Fibroblast of lung (primary cell): ENCODE data around the gene MAGEB16. TPM values are rescaled to one million over a fixed set of nuclear protein-coding genes. Genes with fewer than 3 reads are reported as not detected.

Experiments
- DNase-seq, 2 donors: peaks; one replicate each; pipeline versions ENCODE4 v3.0.0 to v3.0.0-alpha.2; 2010; ENCODE audit warnings: low read depth in 2 of 2
- H2AFZ ChIP-seq: 2 replicates; pipeline ENCODE4 v1.5.1; 2012; ENCODE audit warnings: low read length, control low read depth, inconsistent platforms
- H3K27ac ChIP-seq: 2 replicates; pipeline ENCODE4 v1.5.1; 2011; ENCODE audit warnings: low read length, control low read depth; ENCODE audit not compliant: insufficient read depth
- H3K27me3 ChIP-seq: 2 replicates; pipeline ENCODE4 v1.5.1; 2011; ENCODE audit warnings: mild to moderate bottlenecking, low read length; ENCODE audit not compliant: control insufficient read depth, insufficient read depth
- H3K36me3 ChIP-seq: 2 replicates; pipeline ENCODE4 v1.5.1; 2011; ENCODE audit warnings: low read length; ENCODE audit not compliant: control insufficient read depth, insufficient read depth
- H3K4me1 ChIP-seq: 2 replicates; pipeline ENCODE4 v1.5.1; 2011; ENCODE audit warnings: low read length; ENCODE audit not compliant: control insufficient read depth, insufficient read depth; ENCODE audit errors: extremely low read depth
- H3K4me2 ChIP-seq: 2 replicates; pipeline ENCODE4 v1.5.1; 2011; ENCODE audit warnings: low read length, control low read depth; ENCODE audit not compliant: insufficient read depth; ENCODE audit errors: extremely low read depth
- H3K4me3 ChIP-seq, 4 experiments: fragments of 200-600 bp in 1 of 4; sonication (generic) in 1 of 4; replicated peaks in 1 of 4; 2 replicates each; pipeline ENCODE4 v1.5.1; 2011 to 2016; ENCODE audit warnings: low read length in 4 of 4, low read depth in 3 of 4, mild to moderate bottlenecking in 3 of 4, control low read depth in 2 of 4, inconsistent platforms in 1 of 4, mixed read lengths in 1 of 4; ENCODE audit not compliant: insufficient read depth in 1 of 4; ENCODE audit errors: control extremely low read depth in 1 of 4
- H3K79me2 ChIP-seq: 2 replicates; pipeline ENCODE4 v1.5.1; 2012; ENCODE audit warnings: mild to moderate bottlenecking, low read length, inconsistent platforms; ENCODE audit not compliant: control insufficient read depth, insufficient read depth
- H3K9ac ChIP-seq: 2 replicates; pipeline ENCODE4 v1.5.1; 2011; ENCODE audit warnings: mild to moderate bottlenecking, low read length, control low read depth; ENCODE audit not compliant: insufficient read depth
- H3K9me3 ChIP-seq: 2 replicates; pipeline ENCODE4 v1.5.1; 2012; ENCODE audit warnings: low read depth, low read length; ENCODE audit not compliant: control insufficient read depth, insufficient read depth
- H4K20me1 ChIP-seq: 2 replicates; pipeline ENCODE4 v1.5.1; 2011; ENCODE audit warnings: low read length; ENCODE audit not compliant: control insufficient read depth, insufficient read depth; ENCODE audit errors: extremely low read depth
- CTCF ChIP-seq, 2 donors: IDR thresholded peaks in 1 of 2; conservative IDR thresholded peaks in 1 of 2; 1 replicate in 1 of 2; 2 replicates in 1 of 2; pipeline ENCODE4 v1.5.1; 2011 to 2012; ENCODE audit warnings: low read length in 2 of 2, control low read depth in 1 of 2, inconsistent platforms in 1 of 2, low read depth in 1 of 2, mild to moderate bottlenecking in 1 of 2
- EZH2 ChIP-seq: IDR thresholded peaks from 2 replicates; pipeline ENCODE4 v1.5.1; 2012; ENCODE audit warnings: low read length, control low read depth, mild to moderate bottlenecking; ENCODE audit errors: missing control alignments
- polyA plus RNA-seq, 2 donors: library from polyadenylated mRNA; depleted of rRNA in 1 of 2; stranded (reverse) in 1 of 2; unstranded in 1 of 2; fragments of >200 nt; gene quantifications; 2 replicates each; pipeline ENCODE4 v1.2.1, GENCODE V29; 2011 to 2012; ENCODE audit warnings: missing spikeins in 1 of 2
- total RNA-seq: library from RNA; depleted of rRNA; stranded (reverse); fragments of >200 nt; gene quantifications from 2 replicates; pipeline ENCODE4 v1.2.1, GENCODE V29; 2014

MAGEB16 gene
- total and polyA plus RNA-seq, 2 donors (not counting 1 experiment from before 2014, with no cell fraction given): not detected

GRCh38 chrX:35829501-35829900 is 31.4 kb downstream of the MAGEB16 start:
- Histone ChIP-seq H3K9ac (no peak overlapping the region), H3K36me3 (no peaks in the 10 kb centered on the region), H3K27ac (no peak overlapping the region), H3K27me3 (no peaks in the 10 kb centered on the region), H3K79me2 (no peaks in the 10 kb centered on the region), H3K9me3 (no peaks in the 10 kb centered on the region), H3K4me3 (no peak overlapping the region), H4K20me1 (no peaks in the 10 kb centered on the region), H3K4me2 (no peak overlapping the region), H3K4me1 (no peaks in the 10 kb centered on the region), H2AFZ (no peak overlapping the region)
- DNase-seq: no peak
- TF ChIP-seq EZH2: no peak
- TF ChIP-seq CTCF (conservative IDR thresholded peaks at IDR 0.05 in 1 of 2, IDR thresholded peaks at IDR 0.05 in 1 of 2; ENCODE audit: low read depth in 1 of 2, low read length in 2 of 2): no peak

- Histone ChIP-seq H3K27me3 (no peaks in the 10 kb centered on the region), H3K9me3 (no peaks in the 10 kb centered on the region), H2AFZ (no peak overlapping the region), H3K36me3 (no peaks in the 10 kb centered on the region), H3K4me1 (no peaks in the 10 kb centered on the region), H3K4me2 (no peak overlapping the region), H3K79me2 (no peaks in the 10 kb centered on the region), H3K9ac (no peak overlapping the region), H3K27ac (no peak overlapping the region), H3K4me3 (no peak overlapping the region), H4K20me1 (no peaks in the 10 kb centered on the region)
- peak in 1 of 2 donors; percentile 5 for DNase-seq
- TF ChIP-seq CTCF (conservative IDR thresholded peaks at IDR 0.05 in 1 of 2, IDR thresholded peaks at IDR 0.05 in 1 of 2; ENCODE audit: low read depth in 1 of 2, low read length in 2 of 2) (no peak), EZH2 (no peak)
Observed at GRCh38 chrX:35841872-35842271, 43.7 kb downstream of the MAGEB16 start.

- H3K36me3 ChIP-seq: no peaks in the 10 kb centered on the region
- no peak overlapping the region for H3K4me3 ChIP-seq
- H3K79me2 ChIP-seq: no peaks in the 10 kb centered on the region
- TF ChIP-seq EZH2: no peak
- no peak for TF ChIP-seq CTCF (conservative IDR thresholded peaks at IDR 0.05 in 1 of 2, IDR thresholded peaks at IDR 0.05 in 1 of 2; ENCODE audit: low read depth in 1 of 2, low read length in 2 of 2)
- H3K27me3 ChIP-seq: no peaks in the 10 kb centered on the region
- no peak overlapping the region for H2AFZ ChIP-seq
- H3K27ac ChIP-seq: no peak overlapping the region
- no peaks in the 10 kb centered on the region for H3K4me1 ChIP-seq
- no peaks in the 10 kb centered on the region for H3K9me3 ChIP-seq
- DNase-seq: no peak
- H4K20me1 ChIP-seq: no peaks in the 10 kb centered on the region
- no peak overlapping the region for H3K4me2 ChIP-seq
- H3K9ac ChIP-seq: no peak overlapping the region
Observed at GRCh38 chrX:35842674-35843073, 44.5 kb downstream of the MAGEB16 start.
